ENCODE results near the gene ADARB2. TPM values are rescaled to one million over a fixed set of nuclear protein-coding genes. Genes with fewer than 3 reads are reported as not detected.

ADARB2 gene
- total RNA-seq, 4 donors from 2014 or later: 0.13 to 6.1 (median 0.57) TPM

- ATAC-seq (ENCODE audit: low FRiP score) (no peak), DNase-seq (ENCODE audit: low spot score) (no peak)
- TF ChIP-seq, protein P1, sequence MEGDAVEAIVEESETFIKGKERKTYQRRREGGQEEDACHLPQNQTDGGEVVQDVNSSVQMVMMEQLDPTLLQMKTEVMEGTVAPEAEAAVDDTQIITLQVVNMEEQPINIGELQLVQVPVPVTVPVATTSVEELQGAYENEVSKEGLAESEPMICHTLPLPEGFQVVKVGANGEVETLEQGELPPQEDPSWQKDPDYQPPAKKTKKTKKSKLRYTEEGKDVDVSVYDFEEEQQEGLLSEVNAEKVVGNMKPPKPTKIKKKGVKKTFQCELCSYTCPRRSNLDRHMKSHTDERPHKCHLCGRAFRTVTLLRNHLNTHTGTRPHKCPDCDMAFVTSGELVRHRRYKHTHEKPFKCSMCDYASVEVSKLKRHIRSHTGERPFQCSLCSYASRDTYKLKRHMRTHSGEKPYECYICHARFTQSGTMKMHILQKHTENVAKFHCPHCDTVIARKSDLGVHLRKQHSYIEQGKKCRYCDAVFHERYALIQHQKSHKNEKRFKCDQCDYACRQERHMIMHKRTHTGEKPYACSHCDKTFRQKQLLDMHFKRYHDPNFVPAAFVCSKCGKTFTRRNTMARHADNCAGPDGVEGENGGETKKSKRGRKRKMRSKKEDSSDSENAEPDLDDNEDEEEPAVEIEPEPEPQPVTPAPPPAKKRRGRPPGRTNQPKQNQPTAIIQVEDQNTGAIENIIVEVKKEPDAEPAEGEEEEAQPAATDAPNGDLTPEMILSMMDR (IDR thresholded peaks at IDR 0.05): no peak
Observed at GRCh38 chr10:1185911-1186682, 551.2 kb downstream of the ADARB2 start.

GRCh38 chr10:1184541-1185430 is 552.5 kb downstream of the ADARB2 start:
- ATAC-seq (ENCODE audit: low FRiP score) (no peak), DNase-seq (ENCODE audit: low spot score) (no peak)
- TF ChIP-seq, protein P1 (IDR thresholded peaks at IDR 0.05): no peak

DNA sequence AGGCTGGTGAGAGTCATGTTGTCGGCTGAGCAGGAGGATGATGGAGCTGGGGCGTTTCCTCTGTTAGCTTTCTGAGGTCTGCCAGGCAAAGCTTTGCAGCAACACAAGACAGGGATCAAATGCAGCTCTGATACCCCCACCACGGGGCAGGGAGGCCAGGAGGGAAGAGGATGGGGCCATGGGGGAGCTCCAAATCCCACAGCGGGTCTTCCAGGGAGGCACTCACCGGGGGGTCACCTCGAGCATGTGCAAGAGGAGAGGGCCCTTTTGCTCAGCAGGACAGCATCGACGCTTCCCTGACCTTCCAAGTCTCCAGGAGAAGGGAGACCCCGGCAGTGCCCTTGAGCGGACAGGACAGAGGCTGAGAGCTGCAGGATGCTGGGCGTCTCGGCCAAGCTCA is 553.6 kb downstream of the ADARB2 start:
- ATAC-seq (ENCODE audit: low FRiP score) (no peak), DNase-seq (ENCODE audit: low spot score) (no peak)
- TF ChIP-seq, protein P1 (IDR thresholded peaks at IDR 0.05): no peak

GRCh38 chr10:1183033-1183396 is 554.3 kb downstream of the ADARB2 start:
- no peak for DNase-seq (ENCODE audit: low spot score)

GRCh38 chr10:1182280-1183032 is 554.9 kb downstream of the ADARB2 start:
- DNase-seq (ENCODE audit: low spot score) (no peak), ATAC-seq (ENCODE audit: low FRiP score) (no peak)
- TF ChIP-seq, protein P1 (IDR thresholded peaks at IDR 0.05): no peak

More at GRCh38 chr10:1183033-1183396, 554.3 kb downstream of the ADARB2 start:
- TF ChIP-seq, protein P1 (IDR thresholded peaks at IDR 0.05): no peak
- ATAC-seq (ENCODE audit: low FRiP score): no peak

GRCh38 chr10:1180836-1181235 is 556.5 kb downstream of the ADARB2 start:
- ATAC-seq (ENCODE audit: low FRiP score): no peak
- no peak for DNase-seq (ENCODE audit: low spot score)
- TF ChIP-seq, protein P1 (IDR thresholded peaks at IDR 0.05): no peak
